ENCODE data around the gene HPGD.
"Not testable (repeated sequence)": the region's sequence is repeated elsewhere in the genome, so short reads cannot be mapped to it uniquely, and the experiment has no call there.

The HPGD gene

DNA sequence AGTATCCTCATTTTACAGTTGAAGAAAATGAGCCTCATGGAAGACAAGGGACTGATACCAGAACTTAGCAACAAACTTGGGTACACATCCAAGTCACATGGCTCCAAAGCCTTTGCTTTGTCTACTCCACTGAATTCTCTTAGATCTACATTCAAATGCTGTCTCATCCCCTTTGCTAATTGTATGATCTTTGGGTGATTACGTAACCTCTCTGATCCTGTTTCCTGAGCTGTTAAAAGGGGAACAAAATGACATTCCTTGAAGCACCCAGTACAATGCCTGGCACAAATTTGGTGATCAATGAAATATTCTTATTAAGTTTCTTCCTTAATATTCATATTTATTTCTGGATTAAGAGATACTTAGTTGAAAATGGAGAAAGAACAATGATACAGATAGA is 5.9 kb upstream of the HPGD start:
- H3K4me3 ChIP-seq (ENCODE audit: low read depth, low read length): no peak overlapping the region

DNA sequence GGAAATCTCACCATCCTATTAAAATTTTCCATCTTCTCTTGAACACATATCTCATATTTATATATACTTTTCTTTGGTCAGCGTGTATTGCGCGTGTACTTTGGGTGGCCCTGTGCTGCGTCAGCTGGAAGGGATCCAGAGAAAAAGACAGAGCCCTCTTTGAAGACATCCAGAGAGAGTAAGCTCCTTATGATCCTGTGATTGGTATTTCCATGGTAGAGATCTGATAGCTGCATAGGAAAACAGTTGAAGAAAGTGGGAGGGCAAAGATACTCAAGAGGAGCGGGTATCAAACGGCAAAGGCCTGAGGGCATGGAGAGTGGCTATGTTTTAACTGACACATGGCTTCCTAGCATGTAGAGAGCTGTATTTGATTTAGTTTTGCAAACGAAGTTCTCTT is 4.4 kb upstream of the HPGD start:
- no peak overlapping the region for H3K4me3 ChIP-seq (ENCODE audit: low read depth, low read length)

DNA sequence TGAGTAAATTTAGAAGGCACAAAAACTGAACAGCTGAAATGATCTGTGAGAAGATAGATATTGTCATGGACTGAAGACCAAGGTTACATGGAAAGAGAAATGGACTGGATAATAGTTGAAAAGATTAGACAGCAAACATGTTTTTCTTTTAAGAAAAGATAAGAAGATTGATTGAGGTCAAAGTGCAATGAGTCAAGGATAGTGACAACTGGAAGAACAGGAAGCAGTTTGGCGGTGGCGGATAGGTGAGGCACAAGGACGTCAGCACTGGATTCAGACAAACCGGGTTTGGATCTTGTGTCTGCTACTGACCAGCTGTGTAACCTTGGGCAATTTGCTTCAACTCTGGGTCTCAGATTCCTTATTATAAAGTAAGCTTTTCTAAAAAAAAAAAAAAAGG is 2.0 kb upstream of the HPGD start:
- no peak overlapping the region for H3K4me3 ChIP-seq (ENCODE audit: low read depth, low read length)

DNA sequence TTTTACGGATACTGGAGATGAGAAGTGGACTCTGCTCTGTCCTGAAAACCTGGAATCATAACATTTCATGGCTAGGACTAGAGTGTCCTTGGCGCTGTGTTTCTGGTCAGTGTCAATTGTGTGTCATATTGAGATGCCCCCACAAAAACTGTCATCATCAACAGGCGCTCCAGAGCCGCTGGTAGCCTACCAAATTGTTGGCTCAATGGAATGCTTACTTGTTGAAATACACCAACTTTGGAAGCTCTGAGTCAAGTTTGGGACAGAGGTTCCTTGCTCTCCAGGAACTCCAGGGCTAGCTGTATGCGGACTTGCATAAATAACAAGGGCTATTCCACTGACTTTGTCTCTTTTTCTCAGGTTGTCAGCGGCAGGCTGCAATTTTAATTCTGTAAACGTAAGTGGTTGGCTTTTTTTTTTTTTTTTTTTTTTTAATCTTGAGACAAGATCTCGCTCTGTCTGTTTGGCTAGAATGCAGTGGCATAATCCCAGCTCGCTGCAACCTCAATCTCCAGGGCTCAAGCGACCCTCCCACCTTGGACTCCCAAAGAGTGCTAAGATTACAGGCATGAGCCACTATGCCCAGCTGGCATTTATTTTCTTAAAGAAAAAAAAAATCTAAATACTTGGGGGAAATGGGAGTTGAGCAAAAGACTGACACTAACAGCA is 871 bp upstream of the HPGD start:
- H3K4me3 ChIP-seq (ENCODE audit: low read depth, low read length): peak overlapping the region; percentile 62

DNA sequence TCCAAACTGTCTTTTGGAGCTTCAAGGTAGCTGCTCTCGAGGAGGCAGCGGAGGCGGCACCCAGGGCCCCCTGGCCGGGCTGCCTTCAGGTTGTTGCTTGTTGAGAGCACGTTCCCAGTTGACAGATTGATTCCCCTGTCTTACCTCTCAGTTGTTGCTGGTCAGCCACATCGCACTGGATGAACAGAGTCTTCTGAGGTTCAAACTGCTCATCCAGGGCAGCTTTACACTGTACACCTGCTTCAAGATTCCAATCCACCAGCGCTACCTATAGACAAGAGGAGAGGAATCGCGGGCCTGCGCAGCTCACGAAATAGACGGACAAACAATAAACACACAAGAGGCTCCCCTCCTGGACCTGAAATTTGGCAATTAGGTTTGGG is 497 bp downstream of the HPGD start:
- H3K4me3 ChIP-seq (ENCODE audit: low read depth, low read length): peak overlapping the region; percentile 62

DNA sequence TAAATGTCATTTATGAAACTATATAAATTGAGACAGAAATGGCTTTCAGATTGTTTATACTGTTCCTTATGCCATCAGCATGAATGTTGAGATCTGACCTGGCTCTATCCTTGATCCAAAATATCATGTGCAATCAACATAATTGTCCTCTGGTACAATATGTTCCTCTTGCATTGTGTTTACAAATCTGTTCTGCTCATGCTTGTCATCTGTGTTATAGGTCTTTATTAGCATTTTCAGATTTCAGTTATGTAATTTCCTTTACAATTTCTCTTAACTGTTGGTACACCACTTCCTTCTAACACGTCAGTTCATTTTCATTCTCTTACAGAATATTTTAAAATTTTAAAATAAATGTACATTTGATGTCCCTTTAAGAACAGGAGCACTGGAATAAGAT is 1.6 kb downstream of the HPGD start:
- no peak overlapping the region for H3K4me3 ChIP-seq (ENCODE audit: low read depth, low read length)

DNA sequence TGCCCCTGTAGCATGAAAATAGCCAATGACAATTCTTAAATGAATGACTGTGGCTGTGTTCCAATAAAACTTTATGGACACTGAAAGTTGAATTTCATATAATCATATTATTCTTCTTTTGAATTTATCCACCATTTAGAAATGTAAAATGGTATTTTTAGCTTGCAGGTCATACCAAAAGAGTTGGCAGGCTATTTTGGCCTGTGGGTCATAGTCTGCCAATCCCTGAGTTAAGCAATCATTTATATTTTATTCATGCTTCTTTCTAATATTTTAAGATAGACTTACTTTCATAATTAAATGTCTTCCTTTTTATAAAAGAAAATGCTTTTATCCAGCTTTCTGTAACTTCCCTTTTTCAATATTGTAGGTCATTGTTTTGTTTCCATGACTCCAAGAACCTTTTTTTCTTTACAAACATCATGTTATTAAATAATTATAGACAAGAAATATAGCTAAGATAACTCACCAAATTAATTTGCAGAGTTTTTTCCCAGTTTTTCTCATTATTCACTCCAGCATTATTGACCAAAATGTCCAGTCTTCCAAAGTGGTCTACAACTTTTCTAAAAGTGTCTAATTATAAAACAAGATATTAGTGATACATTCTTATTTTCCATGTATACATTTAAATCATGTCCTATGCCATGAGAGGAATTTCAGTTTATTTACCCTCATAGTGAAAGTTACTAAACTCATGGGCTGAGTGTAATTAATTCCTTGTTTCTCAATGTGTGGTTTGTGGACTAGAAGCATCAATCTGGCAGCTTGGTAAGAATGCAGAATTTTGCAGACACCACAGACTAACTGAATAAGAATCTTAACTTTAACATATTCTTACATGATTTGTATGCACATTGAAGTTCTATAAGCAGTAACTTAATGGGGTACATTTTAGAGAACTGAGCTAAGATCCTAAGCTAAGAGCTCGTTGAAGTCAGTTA is 4.5 kb downstream of the HPGD start:
- no peak overlapping the region for H3K4me3 ChIP-seq (ENCODE audit: low read depth, low read length)

DNA sequence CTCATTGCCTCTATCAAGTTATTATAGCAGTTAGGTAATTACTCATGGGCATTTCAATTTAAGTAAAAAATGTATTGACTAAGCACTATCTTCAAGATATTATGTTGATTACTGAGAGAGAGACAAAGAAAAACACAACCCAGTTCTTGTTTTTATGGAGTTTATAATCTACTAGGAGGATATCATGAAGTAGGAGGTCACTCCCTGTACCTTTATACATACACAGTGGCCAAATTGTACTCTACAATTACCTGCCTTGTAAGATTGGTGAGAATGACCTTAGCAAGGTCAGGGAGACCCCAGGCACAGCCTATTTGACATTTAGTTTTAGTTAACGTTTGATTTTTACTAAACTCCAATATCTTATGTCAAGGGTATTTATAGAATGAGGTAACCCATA is 5.5 kb downstream of the HPGD start:
- H3K4me3 ChIP-seq (ENCODE audit: low read depth, low read length): no peak overlapping the region

DNA sequence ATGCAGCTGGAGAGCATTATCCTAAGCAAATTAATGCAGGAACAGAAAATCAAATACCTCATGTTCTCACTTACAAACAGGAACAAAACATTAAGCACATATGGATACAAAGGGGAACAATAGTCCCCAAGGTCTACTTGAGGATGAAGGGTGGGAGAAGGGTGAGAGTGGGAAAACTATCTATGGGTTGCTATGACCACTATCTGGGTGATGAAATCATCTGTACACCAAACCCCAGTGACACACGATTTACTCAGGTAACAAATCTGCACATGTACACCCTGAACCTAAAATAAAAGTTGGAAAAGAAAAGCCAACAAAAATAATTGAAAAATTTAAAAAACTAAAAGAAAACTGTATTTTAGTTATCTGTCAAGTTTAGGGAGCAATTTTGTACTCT is 5.9 kb downstream of the HPGD start:
- no peak overlapping the region for H3K4me3 ChIP-seq (ENCODE audit: low read depth, low read length)

DNA sequence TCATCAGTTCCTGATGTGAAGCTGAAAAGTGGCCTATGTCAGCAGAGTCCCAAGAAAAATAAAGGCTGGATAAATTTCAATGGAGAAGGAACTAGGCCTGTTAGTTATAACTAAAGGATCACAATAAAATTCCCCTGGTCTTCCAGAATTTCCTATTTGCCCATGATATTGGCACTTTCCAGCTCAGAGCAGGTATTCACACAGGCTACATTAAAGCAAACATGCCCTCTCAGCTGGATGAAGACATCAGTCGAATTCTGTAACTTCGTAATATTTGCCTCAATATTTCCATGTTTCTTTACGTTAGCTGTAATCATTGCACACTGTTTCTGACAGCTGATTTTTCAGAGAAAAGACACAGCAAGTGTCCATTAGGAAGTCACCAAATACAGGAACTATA is 9.5 kb downstream of the HPGD start:
- no peak overlapping the region for H3K4me3 ChIP-seq (ENCODE audit: low read depth, low read length)

DNA sequence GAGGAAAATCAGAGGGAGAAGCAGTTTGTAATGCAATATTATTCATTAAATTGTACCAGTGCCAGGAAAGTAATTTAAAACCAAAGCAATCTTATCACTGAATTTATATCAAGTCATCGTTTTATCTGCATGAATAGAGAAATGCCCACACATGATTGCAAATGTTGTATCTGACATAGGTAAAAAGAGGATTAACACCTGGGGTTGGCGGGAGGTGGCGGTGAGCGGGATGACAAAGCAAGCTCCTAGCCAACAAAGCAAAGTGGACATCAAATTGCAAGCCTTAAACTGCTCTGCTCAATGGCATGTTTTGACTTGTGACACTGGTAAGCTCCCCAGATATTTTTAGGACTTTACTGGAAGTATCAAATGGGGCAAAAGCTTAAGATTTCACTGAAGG is 16.4 kb downstream of the HPGD start:
- H3K4me3 ChIP-seq (ENCODE audit: low read depth, low read length): no peak overlapping the region

DNA sequence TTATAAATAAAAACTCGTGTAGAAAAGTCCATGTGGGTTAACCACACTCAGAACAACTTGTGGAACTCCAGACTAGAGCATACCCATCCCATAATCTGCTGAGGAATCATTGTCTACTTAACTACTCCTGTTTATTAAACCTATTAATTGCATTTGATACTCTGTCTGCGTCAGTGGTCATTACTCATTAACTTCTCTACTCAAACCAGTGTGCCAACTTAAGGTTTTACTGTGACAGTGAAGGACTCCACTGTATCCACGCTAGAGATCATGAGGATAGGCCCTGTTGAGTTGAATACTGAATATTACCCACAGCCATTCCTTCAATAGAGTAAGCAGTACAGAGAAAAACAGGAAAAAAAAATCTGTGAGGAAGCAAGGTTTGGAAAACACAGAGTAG is 17.3 kb downstream of the HPGD start:
- no peak overlapping the region for H3K4me3 ChIP-seq (ENCODE audit: low read depth, low read length)

DNA sequence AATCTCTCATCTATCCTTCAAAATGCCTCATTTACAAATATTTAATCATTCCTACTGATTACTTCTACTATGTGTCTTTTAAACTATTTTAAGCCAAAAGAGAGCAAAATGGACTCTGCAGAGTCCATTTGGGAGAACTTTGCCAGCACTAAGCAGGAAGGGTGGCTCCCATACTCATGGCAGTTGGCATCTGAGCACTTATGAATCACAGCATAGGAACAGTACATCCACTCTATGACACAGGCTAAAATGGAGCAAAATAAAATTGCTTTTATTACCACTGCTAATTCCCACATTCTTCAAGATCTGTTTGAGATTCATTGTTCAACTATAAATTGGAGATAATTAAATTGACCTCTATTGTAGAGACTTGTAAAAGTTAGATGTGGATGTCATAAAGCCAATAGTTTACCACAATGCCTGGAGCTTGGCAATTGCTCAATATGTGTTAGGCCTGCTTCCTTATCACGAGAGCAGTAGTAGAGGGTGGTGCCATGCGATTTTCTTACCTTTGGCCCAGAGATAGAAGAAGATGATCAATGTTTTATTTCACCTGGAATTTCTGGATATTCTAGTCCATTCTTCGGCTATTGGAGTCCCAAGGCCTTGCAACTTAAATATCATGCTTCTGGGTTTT is 19.1 kb downstream of the HPGD start:
- no peak overlapping the region for H3K4me3 ChIP-seq (ENCODE audit: low read depth, low read length)

DNA sequence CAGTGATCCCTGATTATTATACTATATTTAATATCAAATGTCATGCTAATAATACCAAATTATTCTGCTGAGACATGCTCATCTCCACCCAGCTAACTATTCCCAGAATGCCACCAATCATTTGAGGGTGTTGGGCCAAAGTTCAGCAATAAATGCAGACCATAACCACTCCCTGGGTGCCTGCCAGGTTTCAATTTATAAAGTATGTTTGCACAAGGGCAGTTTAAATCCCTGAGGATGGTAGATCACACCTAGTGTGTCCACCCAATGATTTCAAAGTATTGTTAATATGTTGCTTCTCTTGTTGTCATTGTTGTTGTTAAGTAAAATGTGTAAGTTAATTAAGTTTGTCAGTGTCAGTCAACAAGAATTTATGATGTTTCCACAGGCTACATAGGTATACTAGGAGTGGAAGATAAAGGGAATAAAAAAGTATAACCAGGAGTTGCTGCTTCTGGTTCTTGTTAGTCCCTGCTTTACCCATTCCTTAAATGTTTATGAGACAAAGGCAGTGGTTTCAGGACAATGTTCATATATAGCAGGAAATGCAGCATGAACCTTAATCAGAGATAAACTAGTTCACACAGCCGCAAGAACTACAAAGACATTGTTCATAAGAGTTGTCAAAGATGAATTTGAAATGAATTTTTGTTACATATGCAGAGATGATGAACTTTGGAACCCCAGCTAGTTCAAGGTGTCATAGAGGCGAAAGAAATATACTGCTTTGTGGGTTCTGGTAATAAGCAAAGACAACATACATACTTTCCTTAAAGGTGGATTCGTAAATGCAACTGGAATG is 25.5 kb downstream of the HPGD start:
- H3K4me3 ChIP-seq (ENCODE audit: low read depth, low read length): no peak overlapping the region

DNA sequence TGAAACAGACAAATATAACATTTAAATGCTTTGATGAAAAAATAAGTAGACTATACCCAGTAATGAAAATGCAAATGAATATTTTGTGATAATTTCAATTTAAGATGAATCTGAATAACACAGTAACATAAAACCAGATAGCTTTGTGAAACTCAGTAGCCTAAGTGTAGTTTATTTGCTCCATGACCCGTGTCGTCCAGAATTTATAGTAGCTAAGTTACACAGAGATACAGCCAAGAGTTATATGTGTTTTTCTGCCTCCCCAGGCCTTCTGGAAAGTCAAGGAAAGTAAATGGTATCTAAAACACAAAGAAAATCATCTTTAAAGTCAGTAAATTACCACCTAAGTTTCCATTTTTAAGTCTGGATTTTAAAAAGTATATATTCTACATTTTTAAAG is 26.7 kb downstream of the HPGD start:
- no peak overlapping the region for H3K4me3 ChIP-seq (ENCODE audit: low read depth, low read length)

DNA sequence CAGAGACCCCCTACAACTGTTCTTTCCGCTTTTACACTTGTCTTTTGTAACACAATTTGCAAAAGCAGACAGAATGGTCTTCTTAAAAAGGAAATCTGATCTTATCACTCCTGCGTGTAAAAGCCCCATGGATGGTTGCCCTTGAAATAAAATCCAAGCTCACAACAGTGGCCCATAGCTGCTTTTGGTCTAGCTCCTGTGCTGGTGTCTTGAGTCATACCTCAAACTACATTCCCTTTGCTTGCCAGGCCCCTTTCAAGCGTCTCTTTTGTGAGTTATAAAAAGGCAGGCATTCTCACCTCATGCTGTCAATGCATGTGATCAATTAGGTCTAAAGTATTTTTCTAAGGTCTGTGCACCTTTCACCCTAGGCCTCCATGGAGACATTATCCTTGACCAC is 27.6 kb downstream of the HPGD start:
- no peak overlapping the region for H3K4me3 ChIP-seq (ENCODE audit: low read depth, low read length)

DNA sequence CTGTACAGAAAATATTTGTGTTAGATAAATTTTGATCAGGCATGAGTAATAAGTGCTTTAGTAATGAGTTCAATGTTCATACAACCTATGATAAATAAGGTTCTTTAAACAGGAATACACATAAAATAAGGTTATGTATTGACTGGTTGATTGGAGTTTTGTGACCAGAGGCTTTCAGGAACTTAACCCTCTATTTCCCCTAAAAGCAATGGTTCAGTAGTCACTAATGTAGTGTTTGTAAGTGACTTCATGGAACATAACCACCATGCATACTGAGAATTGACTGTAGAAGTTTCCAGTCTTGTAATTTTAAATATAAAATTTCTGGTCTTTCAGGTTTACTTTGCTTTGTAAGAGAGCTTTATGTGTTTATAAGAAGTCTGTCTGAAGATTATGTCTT is 28.1 kb downstream of the HPGD start:
- H3K4me3 ChIP-seq (ENCODE audit: low read depth, low read length): no peak overlapping the region

DNA sequence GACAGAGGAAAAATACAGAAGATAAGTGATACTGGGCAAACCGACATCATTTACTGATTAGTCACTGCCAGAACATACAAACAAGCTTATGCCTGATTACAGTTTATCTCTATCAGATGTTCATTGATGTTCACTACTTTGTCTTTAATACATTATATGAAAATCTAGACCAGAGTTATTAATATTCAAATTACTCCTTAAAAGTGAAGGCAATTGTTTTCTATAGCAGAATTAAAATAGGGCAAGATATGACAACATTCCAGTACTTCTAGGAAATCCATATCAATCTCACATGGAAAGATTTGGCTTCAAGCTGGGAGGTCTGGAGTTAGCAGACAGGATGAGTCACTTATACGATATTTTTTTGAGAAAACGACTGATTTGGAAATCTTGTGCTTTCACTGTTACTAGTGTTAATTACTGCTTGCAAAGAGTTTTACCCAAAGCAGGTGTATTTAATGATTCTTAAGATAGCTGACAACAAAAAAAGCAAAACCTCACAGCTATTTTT is 31.8 kb downstream of the HPGD start:
- H3K4me3 ChIP-seq (ENCODE audit: low read depth, low read length): no peak overlapping the region

DNA sequence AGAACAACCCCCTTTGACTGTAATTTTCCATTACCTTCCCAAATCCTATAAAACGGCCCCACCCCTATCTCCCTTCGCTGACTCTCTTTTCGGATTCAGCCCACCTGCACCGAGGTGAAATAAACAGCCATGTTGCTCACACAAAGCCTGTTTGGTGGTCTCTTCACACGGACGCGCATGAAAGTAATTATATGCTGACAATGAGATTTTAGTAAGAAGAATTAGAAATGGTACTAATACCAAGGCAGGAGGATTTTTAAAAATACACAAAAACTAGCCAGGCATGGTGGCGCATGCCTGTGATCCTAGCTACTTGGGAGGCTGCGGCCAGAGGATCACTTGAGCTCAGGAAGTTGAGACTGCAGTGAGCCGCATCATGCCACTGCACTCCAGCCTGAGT is 33.9 kb downstream of the HPGD start:
- H3K4me3 ChIP-seq (ENCODE audit: low read depth, low read length): not testable (repeated sequence)

DNA sequence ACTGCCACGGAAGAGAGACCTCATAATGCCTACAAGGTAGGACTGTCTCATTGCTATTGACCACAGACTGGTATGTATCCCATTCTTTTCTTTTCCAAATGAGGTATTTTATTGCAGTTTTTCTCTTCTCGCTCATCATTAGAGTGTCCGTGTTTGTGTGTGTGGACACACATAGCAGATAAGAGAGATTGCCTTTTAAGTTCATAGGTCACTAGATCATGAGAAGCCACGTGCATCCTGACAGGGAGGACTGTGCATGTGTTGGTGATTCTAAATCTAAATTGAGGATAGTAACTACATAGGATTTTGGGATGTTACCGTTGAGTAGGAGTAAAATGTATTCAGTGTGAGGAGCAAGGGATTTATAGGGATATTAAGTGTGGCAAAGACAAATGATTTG is 37.3 kb downstream of the HPGD start:
- no peak overlapping the region for H3K4me3 ChIP-seq (ENCODE audit: low read depth, low read length)

DNA sequence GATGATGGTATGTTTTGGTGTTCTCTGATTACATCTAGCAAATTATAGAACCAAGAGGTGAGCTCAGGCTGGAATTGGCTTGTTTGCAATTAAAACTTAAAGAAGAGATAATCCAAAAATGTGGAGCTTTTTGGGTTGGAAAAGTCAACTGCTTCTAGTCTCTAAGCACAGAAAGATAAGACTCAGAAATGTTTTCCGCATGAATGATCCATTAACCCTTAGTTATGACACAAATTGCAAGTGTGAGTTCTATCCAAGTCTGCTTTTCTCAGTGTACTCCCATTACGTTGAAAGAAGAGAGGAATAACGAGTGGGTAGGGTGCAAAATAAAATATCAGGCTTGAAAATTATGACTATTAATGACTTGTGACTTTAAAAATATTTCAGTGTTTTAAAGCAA is 38.5 kb downstream of the HPGD start:
- H3K4me3 ChIP-seq (ENCODE audit: low read depth, low read length): no peak overlapping the region
